ENCODE results near the gene ACAP2. TPM values are rescaled to one million over a fixed set of nuclear protein-coding genes. Genes with fewer than 3 reads are reported as not detected.

ACAP2 gene
- total and polyA plus RNA-seq, 2 experiments from 2014 or later = 45.6 to 104 TPM

GRCh38 chr3:195284842-195285241 is 158.0 kb downstream of the ACAP2 start:
- Histone ChIP-seq H4K20me1 (replicated peaks; ENCODE audit: insufficient read depth) (no peaks in the 10 kb centered on the region), H2AFZ (no peak overlapping the region), H3K27me3 (ENCODE audit: insufficient read depth) (no peaks in the 10 kb centered on the region), H3K4me3 (no peak overlapping the region), H3K36me3 (ENCODE audit: insufficient read depth) (no peaks in the 10 kb centered on the region), H3K27ac (ENCODE audit: low read depth) (no peak overlapping the region), H3K9me2 (ENCODE audit: insufficient read depth) (no peaks in the 10 kb centered on the region), H3F3A (replicated peaks; ENCODE audit: low read depth) (no peaks in the 10 kb centered on the region), H3K4me1 (ENCODE audit: insufficient read depth) (no peaks in the 10 kb centered on the region), H3K4me2 (no peak overlapping the region), H3K79me2 (replicated peaks; ENCODE audit: insufficient read depth) (no peaks in the 10 kb centered on the region)
- TF ChIP-seq STAT1 (IDR thresholded peaks at IDR 0.05; ENCODE audit: unreplicated experiment) = no peak
- no peak for TF ChIP-seq POLR2AphosphoS5 (IDR thresholded peaks at IDR 0.05; ENCODE audit: low read depth)
- no peak for TF ChIP-seq CREB1 (CRISPR knock-in tag; IDR thresholded peaks at IDR 0.05; ENCODE audit: low read depth)
- TF ChIP-seq NANOG (IDR thresholded peaks at IDR 0.05; ENCODE audit: borderline replicate concordance) = no peak
- no peak for TF ChIP-seq ZNF331 (CRISPR knock-in tag; IDR thresholded peaks at IDR 0.05; ENCODE audit: low read depth)
- no peaks in the 10 kb centered on the region for H3K9me3 Mint-ChIP-seq
- no peaks in the 10 kb centered on the region for H3K27me3 Mint-ChIP-seq (ENCODE audit: insufficient read depth, low read depth, poor library complexity)
- DNase-seq (ENCODE audit: low spot score) = no peak
- no peak overlapping the region for H3K4me3 Mint-ChIP-seq
- no peak for ATAC-seq
- peaks cover 12% of the 10 kb centered on the region; the same call in 2 of the 3 replicates for H3K36me3 Mint-ChIP-seq (ENCODE audit: low read depth)
- H3K4me1 Mint-ChIP-seq = no peaks in the 10 kb centered on the region
- no peak overlapping the region for H3K27ac Mint-ChIP-seq

- no peaks in the 10 kb centered on the region for H3K9me3 Mint-ChIP-seq
- no peaks in the 10 kb centered on the region for H3K9me2 ChIP-seq (ENCODE audit: insufficient read depth)
- no peak overlapping the region for H3K4me3 ChIP-seq
- no peaks in the 10 kb centered on the region for H4K20me1 ChIP-seq (replicated peaks; ENCODE audit: insufficient read depth)
- no peaks in the 10 kb centered on the region for H3K36me3 Mint-ChIP-seq (ENCODE audit: low read depth)
- no peaks in the 10 kb centered on the region for H3K4me1 Mint-ChIP-seq
- DNase-seq (ENCODE audit: low spot score) (no peak), ATAC-seq (no peak)
- no peak overlapping the region; the same call in 1 of the 2 replicates for H3K27ac Mint-ChIP-seq
- no peaks in the 10 kb centered on the region for H3K36me3 ChIP-seq (ENCODE audit: insufficient read depth)
- H3K79me2 ChIP-seq (replicated peaks; ENCODE audit: insufficient read depth) = no peaks in the 10 kb centered on the region
- H3K4me3 Mint-ChIP-seq = no peak overlapping the region
- no peak overlapping the region for H3K27ac ChIP-seq (ENCODE audit: low read depth)
- no peaks in the 10 kb centered on the region for H3K4me1 ChIP-seq (ENCODE audit: insufficient read depth)
- H3K4me2 ChIP-seq = no peak overlapping the region
- H3K27me3 ChIP-seq (ENCODE audit: insufficient read depth) = no peaks in the 10 kb centered on the region
- no peak overlapping the region for H2AFZ ChIP-seq
- H3K27me3 Mint-ChIP-seq (ENCODE audit: insufficient read depth, low read depth, poor library complexity) = no peaks in the 10 kb centered on the region
- H3F3A ChIP-seq (replicated peaks; ENCODE audit: low read depth) = no peaks in the 10 kb centered on the region
- TF ChIP-seq EZH2 (IDR thresholded peaks at IDR 0.05; ENCODE audit: low read depth, unreplicated experiment) (no peak), ZNF462 (CRISPR knock-in tag; IDR thresholded peaks at IDR 0.05) (no peak), POLR2AphosphoS5 (IDR thresholded peaks at IDR 0.05; ENCODE audit: low read depth) (no peak), REST (IDR thresholded peaks at IDR 0.05; ENCODE audit: unreplicated experiment) (no peak), EZH2phosphoT487 (IDR thresholded peaks at IDR 0.05; ENCODE audit: unreplicated experiment) (no peak), CTCF (conservative IDR thresholded peaks at IDR 0.05; ENCODE audit: low read depth in 2 of 2) (no peak), STAT1 (IDR thresholded peaks at IDR 0.05; ENCODE audit: unreplicated experiment) (no peak), ZNF331 (CRISPR knock-in tag; IDR thresholded peaks at IDR 0.05; ENCODE audit: low read depth) (no peak), NANOG (IDR thresholded peaks at IDR 0.05; ENCODE audit: borderline replicate concordance) (no peak), CREB1 (CRISPR knock-in tag; IDR thresholded peaks at IDR 0.05; ENCODE audit: low read depth) (no peak)
Measured at GRCh38 chr3:195282961-195283360, 159.9 kb downstream of the ACAP2 start.
